HT1080 (cell line): ENCODE results near the gene TSHZ3. TPM values are rescaled to one million over a fixed set of nuclear protein-coding genes. Genes with fewer than 3 reads are reported as not detected.

ENCODE experiments used
- DNase-seq: peaks from one replicate; pipeline ENCODE4 v3.0.0-alpha.2; 2015; ENCODE audit warnings: low read depth
- polyA plus RNA-seq, 2 experiments: library from polyadenylated mRNA; depleted of rRNA; stranded (reverse); fragments of >200 nt; gene quantifications; 2 replicates each; pipeline ENCODE4 v1.2.3, GENCODE V29; 2015
- total RNA-seq: library from RNA; depleted of rRNA; stranded (reverse); fragments of >200 nt; shearing (Covaris generic); gene quantifications from 2 replicates; pipeline ENCODE4 v1.2.3, GENCODE V29; 2014; rRNA removed

Gene TSHZ3
- 3.6 and 4.4 TPM in 2 replicates for total RNA-seq
- 5.4 and 6.4 TPM in 2 replicates for polyA plus RNA-seq (2015; cell fraction: cytosol; rRNA removed)
- polyA plus RNA-seq (2015; cell fraction: nucleus; rRNA removed) = 7.7 and 8.9 TPM in 2 replicates

GRCh38 chr19:31349160-31349881 lies at the start of gene TSHZ3:
Gene TSHZ3, minus strand, starts transcription at chr19:31349436. Its CDS starts 217 bp downstream, at chr19:31349219.
- peak; percentile 65 for DNase-seq

- no peak for DNase-seq
Observed at GRCh38 chr19:31397308-31397707, 48.1 kb upstream of the TSHZ3 start.

GRCh38 chr19:31392464-31392863 lies 43.2 kb upstream of the TSHZ3 start:
- DNase-seq = no peak

GRCh38 chr19:31391518-31391917 lies 42.3 kb upstream of the TSHZ3 start:
- DNase-seq = no peak

- DNase-seq = no peak
Observed at GRCh38 chr19:31390711-31391110, 41.5 kb upstream of the TSHZ3 start.

GRCh38 chr19:31389874-31390273 lies 40.6 kb upstream of the TSHZ3 start:
- no peak for DNase-seq

GRCh38 chr19:31387717-31388301 lies 38.6 kb upstream of the TSHZ3 start:
- DNase-seq = no peak

GRCh38 chr19:31386806-31387205 lies 37.6 kb upstream of the TSHZ3 start:
- no peak for DNase-seq

- DNase-seq = no peak
Observed at GRCh38 chr19:31385744-31386143, 36.5 kb upstream of the TSHZ3 start.

- DNase-seq = no peak
Observed at GRCh38 chr19:31383553-31383952, 34.3 kb upstream of the TSHZ3 start.

GRCh38 chr19:31380854-31381253 lies 31.6 kb upstream of the TSHZ3 start:
- no peak for DNase-seq

- peak; percentile 82 for DNase-seq
Observed at GRCh38 chr19:31378404-31378803, 29.2 kb upstream of the TSHZ3 start.

GRCh38 chr19:31377736-31378135 lies 28.5 kb upstream of the TSHZ3 start:
- no peak for DNase-seq

- no peak for DNase-seq
Observed at GRCh38 chr19:31372246-31372781, 23.1 kb upstream of the TSHZ3 start.

GRCh38 chr19:31370216-31370615 lies 21.0 kb upstream of the TSHZ3 start:
- no peak for DNase-seq

GRCh38 chr19:31364963-31365362 lies 15.7 kb upstream of the TSHZ3 start:
- no peak for DNase-seq

- DNase-seq = no peak
Observed at GRCh38 chr19:31361728-31362127, 12.5 kb upstream of the TSHZ3 start.

- no peak for DNase-seq
Observed at GRCh38 chr19:31357315-31357673, 8.1 kb upstream of the TSHZ3 start.

GRCh38 chr19:31356587-31357314 lies 7.5 kb upstream of the TSHZ3 start:
- DNase-seq = no peak

GRCh38 chr19:31355665-31356289 lies 6.5 kb upstream of the TSHZ3 start:
- DNase-seq = no peak

- no peak for DNase-seq
Observed at GRCh38 chr19:31354799-31355664, 5.8 kb upstream of the TSHZ3 start.
